Suprapubic skin (tissue), 4 donors: Measurements from ENCODE around the gene GTF2H3. TPM values are rescaled to one million over a fixed set of nuclear protein-coding genes. Genes with fewer than 3 reads are reported as not detected.

ENCODE experiments used
- DNase-seq, 2 donors: peaks; one replicate each; pipeline ENCODE4 v3.0.0-alpha.2; 2019; ENCODE audit warnings: low spot score in 2 of 2
- H3K27ac ChIP-seq: fragments of 200-600 bp; sonication (generic); one replicate; pipeline ENCODE4 v1.5.1; 2019
- H3K27me3 ChIP-seq: fragments of 200-600 bp; sonication (generic); one replicate; pipeline ENCODE4 v1.5.1; 2019
- H3K36me3 ChIP-seq: fragments of 200-600 bp; sonication (generic); one replicate; pipeline ENCODE4 v1.5.1; 2019
- H3K4me1 ChIP-seq: fragments of 200-600 bp; sonication (generic); one replicate; pipeline ENCODE4 v1.5.1; 2019
- H3K4me3 ChIP-seq: fragments of 200-600 bp; sonication (generic); one replicate; pipeline ENCODE4 v1.5.1; 2019; ENCODE audit warnings: mild to moderate bottlenecking
- H3K9me3 ChIP-seq: fragments of 200-600 bp; sonication (generic); one replicate; pipeline ENCODE4 v1.5.1; 2019
- EP300 ChIP-seq: sonication (generic); formaldehyde crosslinking; IDR thresholded peaks from one replicate; pipeline ENCODE4 v1.6.1; 2017; ENCODE audit warnings: antibody characterized with exemption
- POLR2A ChIP-seq, 2 donors: fragments of 450-650 bp; IDR thresholded peaks; one replicate each; pipeline ENCODE4 v1.6.1; 2017; ENCODE audit warnings: antibody characterized with exemption in 2 of 2, mild to moderate bottlenecking in 2 of 2, moderate library complexity in 2 of 2
- POLR2AphosphoS5 ChIP-seq, 3 donors: sonication (generic); formaldehyde crosslinking; IDR thresholded peaks; one replicate each; pipeline ENCODE4 v1.6.1; 2017; ENCODE audit warnings: antibody characterized with exemption in 3 of 3
- WGBS: methylation state at CpG from one replicate; pipeline ENCODE4 v1.1.5; 2018; 5-methylcytosine and 5-hydroxymethylcytosine counted together
- total RNA-seq, 4 donors: library from RNA; depleted of rRNA; stranded (reverse); fragments of >200 nt; gene quantifications; one replicate each; pipeline ENCODE4 v1.1.0, GENCODE V29; 2016
- TF ChIP-seq, protein P1 (sequence below), 2 donors: fragments of 200-600 bp in 1 of 2; fragments of 450-650 bp in 1 of 2; sonication (generic) in 1 of 2; IDR thresholded peaks; one replicate each; pipeline ENCODE4 v1.5.1; 2016 to 2019; ENCODE audit warnings: antibody characterized with exemption in 2 of 2, mild to moderate bottlenecking in 1 of 2, moderate library complexity in 1 of 2

GTF2H3 gene
- total RNA-seq = 10 to 100 TPM; 14.4 to 33.3 (median 23.3) TPM

DNA sequence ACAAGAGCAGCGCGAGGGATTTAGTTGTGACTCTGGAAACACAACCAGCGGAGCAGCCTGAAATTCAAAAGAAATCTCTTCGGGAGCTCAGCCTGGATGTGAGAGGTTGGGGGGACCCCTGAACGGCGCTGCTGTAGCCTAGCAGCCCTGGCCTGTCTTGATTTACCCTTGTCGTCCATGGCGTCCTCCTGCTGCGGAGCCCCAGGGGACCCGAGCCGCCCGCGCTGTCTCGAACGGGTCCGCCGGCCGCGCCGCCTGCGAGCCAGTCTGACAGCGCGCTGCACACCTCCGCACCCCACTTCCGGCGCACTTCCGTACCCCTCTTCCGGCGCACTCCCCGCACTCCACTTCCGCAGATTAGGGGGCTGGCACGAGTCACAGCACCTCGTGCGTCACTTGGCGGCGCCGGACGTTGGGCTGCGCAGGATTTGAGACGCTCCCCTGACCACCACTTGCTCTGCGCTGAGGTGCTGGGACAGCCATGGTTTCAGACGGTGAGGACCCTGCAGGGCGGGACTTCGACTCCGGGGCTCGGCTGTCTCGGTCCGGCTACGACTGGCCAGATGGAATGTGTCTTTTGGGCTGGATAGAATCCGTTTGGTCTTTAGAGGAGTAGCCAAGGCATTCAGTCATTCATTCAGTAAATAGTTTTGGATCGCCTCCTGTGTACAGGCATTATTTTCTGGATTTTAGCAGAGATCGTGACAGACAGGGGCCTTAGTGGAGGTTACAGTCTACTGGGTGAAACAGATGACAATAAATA lies at the start of gene GTF2H3, which contains the start of gene EIF2B1:
Gene GTF2H3, plus strand, starts transcription at position 451 of the 763 bp plus-strand sequence. Its CDS starts 31 bp downstream, at position 482.
Gene EIF2B1, minus strand, starts transcription at position 308 of the 763 bp plus-strand sequence. Its CDS starts 129 bp downstream, at position 179.
- peaks cover 19% of the 10 kb centered on the region for H3K4me1 ChIP-seq
- peak within 1 kb of the TSS; percentile 84 for H3K27ac ChIP-seq
- TF ChIP-seq POLR2A (IDR thresholded peaks at IDR 0.05) = peak in 1 of 2 donors; percentile 75
- peak; percentile 76 to 94 (median 87) for TF ChIP-seq POLR2AphosphoS5 (IDR thresholded peaks at IDR 0.05)
- TF ChIP-seq, protein P1, sequence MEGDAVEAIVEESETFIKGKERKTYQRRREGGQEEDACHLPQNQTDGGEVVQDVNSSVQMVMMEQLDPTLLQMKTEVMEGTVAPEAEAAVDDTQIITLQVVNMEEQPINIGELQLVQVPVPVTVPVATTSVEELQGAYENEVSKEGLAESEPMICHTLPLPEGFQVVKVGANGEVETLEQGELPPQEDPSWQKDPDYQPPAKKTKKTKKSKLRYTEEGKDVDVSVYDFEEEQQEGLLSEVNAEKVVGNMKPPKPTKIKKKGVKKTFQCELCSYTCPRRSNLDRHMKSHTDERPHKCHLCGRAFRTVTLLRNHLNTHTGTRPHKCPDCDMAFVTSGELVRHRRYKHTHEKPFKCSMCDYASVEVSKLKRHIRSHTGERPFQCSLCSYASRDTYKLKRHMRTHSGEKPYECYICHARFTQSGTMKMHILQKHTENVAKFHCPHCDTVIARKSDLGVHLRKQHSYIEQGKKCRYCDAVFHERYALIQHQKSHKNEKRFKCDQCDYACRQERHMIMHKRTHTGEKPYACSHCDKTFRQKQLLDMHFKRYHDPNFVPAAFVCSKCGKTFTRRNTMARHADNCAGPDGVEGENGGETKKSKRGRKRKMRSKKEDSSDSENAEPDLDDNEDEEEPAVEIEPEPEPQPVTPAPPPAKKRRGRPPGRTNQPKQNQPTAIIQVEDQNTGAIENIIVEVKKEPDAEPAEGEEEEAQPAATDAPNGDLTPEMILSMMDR (IDR thresholded peaks at IDR 0.05) = no peak
- TF ChIP-seq EP300 = no peak
- H3K9me3 ChIP-seq = no peaks in the 10 kb centered on the region
- 1% methylated on average over 35 of the region's 52 CpGs for WGBS
- peak within 1 kb of the TSS; percentile 83 for H3K4me3 ChIP-seq
- H3K36me3 ChIP-seq = peaks cover 38% of the 10 kb centered on the region
- DNase-seq = peak; percentile 97
- H3K27me3 ChIP-seq = no peaks in the 10 kb centered on the region

DNA sequence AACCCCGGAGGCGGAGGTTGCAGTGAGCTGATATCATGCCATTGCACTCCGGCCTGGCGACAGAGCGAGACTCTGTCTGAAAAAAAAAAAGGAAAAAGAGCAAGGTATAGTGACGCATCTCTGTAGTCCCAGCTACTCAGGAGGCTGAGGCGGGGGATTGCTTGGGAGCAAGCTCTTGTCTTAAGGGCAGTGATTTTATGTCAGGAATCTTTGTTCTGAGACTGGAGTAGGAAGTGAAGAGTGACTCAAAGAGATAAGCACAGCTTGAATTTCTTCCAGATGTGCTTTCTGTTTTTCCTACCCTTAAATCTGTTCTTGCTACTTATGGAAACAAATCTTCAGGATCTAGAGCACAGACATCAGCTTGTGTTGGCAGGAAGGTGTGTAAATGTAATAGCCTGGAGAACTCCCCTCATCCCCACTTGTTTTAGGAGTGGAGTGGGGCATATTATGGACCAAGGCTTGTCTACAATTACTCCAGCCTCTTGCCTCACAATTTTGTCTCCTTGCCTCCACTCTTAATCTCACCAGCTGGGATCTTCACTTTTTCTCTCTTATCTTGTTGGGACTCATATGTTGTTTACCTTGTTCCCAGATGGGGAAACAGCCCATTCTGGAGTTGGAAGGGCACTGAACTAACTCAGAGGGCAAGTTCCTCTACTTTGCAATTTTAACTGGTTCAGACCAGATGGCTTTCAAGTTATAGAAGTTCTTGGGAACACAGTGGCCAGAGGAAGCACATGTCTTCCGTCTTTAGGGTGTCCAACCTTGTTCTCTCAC lies 41.7 kb upstream of the GTF2H3 start:
- Histone ChIP-seq H3K27me3 (no peaks in the 10 kb centered on the region), H3K9me3 (no peaks in the 10 kb centered on the region), H3K4me1 (peaks cover 25% of the 10 kb centered on the region), H3K4me3 (no peak overlapping the region), H3K36me3 (peaks cover 90% of the 10 kb centered on the region), H3K27ac (no peak overlapping the region)
- DNase-seq = peak in 1 of 2 donors; percentile 4
- WGBS = 74% methylated on average over 8 of the region's 8 CpGs
- no peak for TF ChIP-seq EP300
- no peak for TF ChIP-seq POLR2AphosphoS5 (IDR thresholded peaks at IDR 0.05)
- no peak for TF ChIP-seq POLR2A (IDR thresholded peaks at IDR 0.05)
- TF ChIP-seq, protein P1 (IDR thresholded peaks at IDR 0.05) = no peak

DNA sequence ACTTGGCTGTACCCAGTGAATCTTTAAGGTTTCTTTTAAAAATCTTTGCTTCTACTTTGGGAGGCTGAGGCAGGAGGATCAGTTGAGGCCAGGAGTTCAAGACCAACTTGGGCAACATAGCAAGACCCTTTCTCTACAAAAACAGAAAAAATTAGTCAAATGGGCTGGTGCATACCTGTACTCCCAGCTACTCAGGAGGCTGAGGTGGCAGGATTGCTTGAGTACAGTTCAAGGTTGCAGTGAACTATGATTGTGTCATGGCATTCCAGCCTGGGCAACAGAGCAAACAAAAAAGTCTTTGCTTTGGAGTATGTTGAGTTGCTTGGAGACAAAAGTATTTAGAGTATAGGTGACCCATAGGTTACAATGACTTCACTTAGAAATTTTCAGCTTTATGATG lies 37.9 kb upstream of the GTF2H3 start:
- TF ChIP-seq POLR2AphosphoS5 (IDR thresholded peaks at IDR 0.05) (no peak), POLR2A (IDR thresholded peaks at IDR 0.05) (no peak), EP300 (no peak)
- TF ChIP-seq, protein P1 (IDR thresholded peaks at IDR 0.05) = no peak
- Histone ChIP-seq H3K4me1 (peaks cover under 1% of the 10 kb centered on the region), H3K9me3 (no peaks in the 10 kb centered on the region), H3K36me3 (peaks cover 79% of the 10 kb centered on the region), H3K4me3 (no peak overlapping the region), H3K27me3 (no peaks in the 10 kb centered on the region), H3K27ac (no peak overlapping the region)
- peak in 1 of 2 donors; percentile 34 for DNase-seq

DNA sequence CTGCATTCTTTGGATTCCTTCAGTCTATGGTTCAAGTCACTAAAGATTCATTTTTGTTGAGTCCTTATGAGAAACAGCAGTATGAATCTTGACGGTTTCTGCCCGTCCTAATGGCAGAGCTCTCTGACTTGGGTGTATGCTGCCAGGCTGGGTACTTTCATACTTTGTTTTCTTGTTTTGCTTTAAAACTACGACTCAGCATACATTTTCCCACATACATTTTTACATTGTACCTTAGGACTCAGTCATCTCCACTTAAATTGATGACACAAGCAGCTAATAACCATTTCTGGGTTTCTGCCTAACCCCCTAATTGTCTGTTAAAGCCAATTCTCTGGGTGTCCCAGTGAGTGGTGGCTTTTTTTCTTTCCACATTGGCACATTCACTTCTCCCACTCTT lies 36.5 kb upstream of the GTF2H3 start:
- TF ChIP-seq POLR2AphosphoS5 (IDR thresholded peaks at IDR 0.05) (no peak), EP300 (no peak)
- 75% methylated on average over 3 of the region's 3 CpGs for whole genome bisulfite sequencing
- no peak for DNase-seq
- Histone ChIP-seq H3K27me3 (no peaks in the 10 kb centered on the region), H3K36me3 (peaks cover 65% of the 10 kb centered on the region), H3K4me1 (peaks cover 7% of the 10 kb centered on the region), H3K27ac (no peak overlapping the region), H3K4me3 (no peak overlapping the region), H3K9me3 (no peaks in the 10 kb centered on the region)

DNA sequence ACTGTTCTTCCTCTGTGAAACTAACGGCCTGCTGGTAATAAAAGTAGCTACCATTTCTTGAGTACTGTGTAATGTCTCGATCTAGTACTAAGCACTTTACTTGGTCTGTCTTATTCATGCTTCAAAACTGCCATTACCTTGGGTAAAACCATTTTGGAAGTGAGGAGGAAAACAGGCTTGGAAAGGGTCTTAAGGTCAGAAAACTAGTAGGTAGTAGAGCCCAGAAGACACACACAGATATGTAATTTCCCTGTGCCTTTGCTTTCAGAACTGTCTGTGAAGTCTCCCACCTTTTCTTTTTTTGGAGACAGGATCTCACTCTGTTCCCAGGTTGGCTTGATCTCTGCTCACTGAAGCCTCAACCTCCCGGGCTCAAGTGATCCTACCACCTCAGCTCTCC lies 35.1 kb upstream of the GTF2H3 start:
- H3K27me3 ChIP-seq = no peaks in the 10 kb centered on the region
- H3K36me3 ChIP-seq = peaks cover 51% of the 10 kb centered on the region
- H3K4me3 ChIP-seq = no peak overlapping the region
- no peak for DNase-seq
- 73% methylated on average over 3 of the region's 3 CpGs for WGBS
- TF ChIP-seq POLR2AphosphoS5 (IDR thresholded peaks at IDR 0.05) (no peak), EP300 (no peak), POLR2A (IDR thresholded peaks at IDR 0.05) (no peak)
- TF ChIP-seq, protein P1 (IDR thresholded peaks at IDR 0.05) = no peak
- H3K4me1 ChIP-seq = peaks cover 16% of the 10 kb centered on the region
- H3K27ac ChIP-seq = no peak overlapping the region
- no peaks in the 10 kb centered on the region for H3K9me3 ChIP-seq
